ENCODE results near the gene COA1. TPM values are rescaled to one million over a fixed set of nuclear protein-coding genes. Genes with fewer than 3 reads are reported as not detected.

The COA1 gene
- total RNA-seq, 2 donors from 2014 or later = 24.8 to 45.1 TPM

DNA sequence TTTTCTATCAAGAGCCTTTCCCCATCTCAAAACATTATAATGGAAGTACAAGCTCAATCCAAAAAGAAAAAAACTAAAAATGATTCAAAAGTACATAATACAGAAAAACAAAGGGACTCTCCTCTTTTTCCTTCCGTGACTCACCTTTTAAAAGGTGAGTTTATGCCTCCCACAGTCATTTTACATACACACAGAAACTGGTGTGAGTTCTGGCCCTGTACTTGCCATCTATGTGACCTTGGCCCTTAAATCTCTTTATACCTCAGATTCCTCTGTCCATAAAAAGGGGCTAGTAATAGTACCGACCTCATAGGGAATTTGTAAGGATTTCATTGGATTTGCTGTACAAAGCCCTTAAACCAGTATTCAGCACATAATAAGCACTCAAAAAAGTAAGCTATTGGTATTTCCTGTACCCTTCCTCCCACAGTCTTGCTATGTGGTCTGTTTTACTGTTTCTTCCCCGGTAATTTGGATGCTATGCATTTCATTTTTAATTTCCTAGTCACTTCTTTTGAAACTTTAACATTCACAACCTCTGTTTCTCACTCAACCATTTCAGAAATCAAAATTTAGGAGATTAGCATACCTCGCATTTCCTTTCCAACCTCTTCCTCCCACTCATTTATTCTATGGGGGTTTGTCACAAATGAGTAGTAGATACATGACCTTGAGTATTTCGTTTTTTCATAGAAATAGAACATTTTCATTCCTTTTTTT lies 107.4 kb downstream of the COA1 start:
- no peak for DNase-seq
- TF ChIP-seq, protein P1, sequence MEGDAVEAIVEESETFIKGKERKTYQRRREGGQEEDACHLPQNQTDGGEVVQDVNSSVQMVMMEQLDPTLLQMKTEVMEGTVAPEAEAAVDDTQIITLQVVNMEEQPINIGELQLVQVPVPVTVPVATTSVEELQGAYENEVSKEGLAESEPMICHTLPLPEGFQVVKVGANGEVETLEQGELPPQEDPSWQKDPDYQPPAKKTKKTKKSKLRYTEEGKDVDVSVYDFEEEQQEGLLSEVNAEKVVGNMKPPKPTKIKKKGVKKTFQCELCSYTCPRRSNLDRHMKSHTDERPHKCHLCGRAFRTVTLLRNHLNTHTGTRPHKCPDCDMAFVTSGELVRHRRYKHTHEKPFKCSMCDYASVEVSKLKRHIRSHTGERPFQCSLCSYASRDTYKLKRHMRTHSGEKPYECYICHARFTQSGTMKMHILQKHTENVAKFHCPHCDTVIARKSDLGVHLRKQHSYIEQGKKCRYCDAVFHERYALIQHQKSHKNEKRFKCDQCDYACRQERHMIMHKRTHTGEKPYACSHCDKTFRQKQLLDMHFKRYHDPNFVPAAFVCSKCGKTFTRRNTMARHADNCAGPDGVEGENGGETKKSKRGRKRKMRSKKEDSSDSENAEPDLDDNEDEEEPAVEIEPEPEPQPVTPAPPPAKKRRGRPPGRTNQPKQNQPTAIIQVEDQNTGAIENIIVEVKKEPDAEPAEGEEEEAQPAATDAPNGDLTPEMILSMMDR (IDR thresholded peaks at IDR 0.05) = no peak
- Histone ChIP-seq H3K9ac (ENCODE audit: low read depth in 2 of 2, low read length in 2 of 2) (no peak overlapping the region), H3K4me1 (no peaks in the 10 kb centered on the region), H3K4me3 (no peak overlapping the region), H3K27ac (no peak overlapping the region), H3K9me3 (no peaks in the 10 kb centered on the region), H3K27me3 (no peaks in the 10 kb centered on the region), H3K36me3 (no peaks in the 10 kb centered on the region)
- intact Hi-C loops (cut with DNase I) = no loop called here

DNA sequence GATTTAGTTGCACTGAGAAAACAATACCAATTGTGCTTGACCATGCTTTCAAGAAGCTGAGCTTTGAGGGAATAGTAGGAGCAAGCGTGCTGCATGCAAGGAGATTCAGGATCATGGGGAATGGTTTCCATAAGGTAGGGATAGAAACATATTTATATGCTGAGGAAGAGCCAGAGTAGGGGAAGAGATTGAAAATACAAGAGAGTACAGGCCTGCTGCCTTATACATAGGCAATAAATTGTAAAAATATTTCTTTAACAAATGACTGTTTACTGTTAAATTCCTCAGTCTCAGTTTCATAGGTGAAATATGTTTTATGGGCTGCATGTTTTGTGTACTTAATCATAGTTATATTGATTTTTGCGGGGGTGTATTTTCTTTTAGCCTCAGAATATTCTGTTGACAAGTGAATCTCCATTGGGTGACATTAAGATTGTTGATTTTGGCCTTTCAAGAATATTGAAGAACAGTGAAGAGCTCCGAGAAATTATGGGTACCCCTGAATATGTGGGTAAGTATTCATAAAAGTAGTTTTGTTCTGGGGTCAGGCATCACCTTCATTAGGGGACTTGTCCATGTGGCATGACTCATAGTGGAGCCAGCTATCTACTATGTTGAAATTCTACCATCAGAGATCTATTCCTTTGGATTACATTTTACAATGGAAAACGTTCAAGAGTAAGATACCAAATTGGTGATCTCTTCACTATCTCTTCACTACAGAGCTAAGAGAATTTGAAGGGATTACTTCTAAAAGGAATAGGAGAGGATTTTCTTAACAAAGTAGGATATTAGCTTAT lies 109.9 kb downstream of the COA1 start:
- no peak overlapping the region for H3K27ac ChIP-seq
- H3K9ac ChIP-seq (ENCODE audit: low read depth in 2 of 2, low read length in 2 of 2) = no peak overlapping the region
- intact Hi-C loops (cut with DNase I) = no loop called here
- DNase-seq = no peak
- no peaks in the 10 kb centered on the region for H3K9me3 ChIP-seq
- TF ChIP-seq, protein P1 (IDR thresholded peaks at IDR 0.05) = no peak
- H3K36me3 ChIP-seq = no peaks in the 10 kb centered on the region
- H3K27me3 ChIP-seq = no peaks in the 10 kb centered on the region
- no peaks in the 10 kb centered on the region for H3K4me1 ChIP-seq
- H3K4me3 ChIP-seq = no peak overlapping the region

DNA sequence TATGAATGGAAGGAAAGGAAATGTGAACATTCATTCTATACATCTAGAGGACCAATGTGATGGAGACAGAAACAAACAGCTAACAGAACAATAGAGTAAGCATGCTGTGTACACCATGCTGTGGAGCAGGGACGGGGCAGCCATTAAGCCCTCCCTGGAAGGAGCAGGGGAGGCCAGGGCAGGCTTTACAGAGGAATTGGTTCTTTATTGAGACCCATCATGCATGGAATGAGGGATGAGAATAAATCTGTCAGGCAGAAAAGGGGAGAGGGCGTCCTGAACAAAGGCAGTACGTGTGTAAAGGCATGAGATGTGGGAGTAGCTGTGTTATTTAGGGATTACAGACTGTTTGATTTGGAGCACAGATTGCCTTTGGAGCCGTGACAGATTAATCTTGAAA lies 111.2 kb downstream of the COA1 start:
- intact Hi-C loops (cut with DNase I) = no loop called here
- TF ChIP-seq, protein P1 (IDR thresholded peaks at IDR 0.05) = no peak
- H3K9ac ChIP-seq (ENCODE audit: low read depth in 2 of 2, low read length in 2 of 2) = no peak overlapping the region
- no peak for DNase-seq
- no peak overlapping the region for H3K4me3 ChIP-seq
- H3K27ac ChIP-seq = no peak overlapping the region
- no peaks in the 10 kb centered on the region for H3K36me3 ChIP-seq
- no peaks in the 10 kb centered on the region for H3K9me3 ChIP-seq
- no peaks in the 10 kb centered on the region for H3K27me3 ChIP-seq
- no peaks in the 10 kb centered on the region for H3K4me1 ChIP-seq

DNA sequence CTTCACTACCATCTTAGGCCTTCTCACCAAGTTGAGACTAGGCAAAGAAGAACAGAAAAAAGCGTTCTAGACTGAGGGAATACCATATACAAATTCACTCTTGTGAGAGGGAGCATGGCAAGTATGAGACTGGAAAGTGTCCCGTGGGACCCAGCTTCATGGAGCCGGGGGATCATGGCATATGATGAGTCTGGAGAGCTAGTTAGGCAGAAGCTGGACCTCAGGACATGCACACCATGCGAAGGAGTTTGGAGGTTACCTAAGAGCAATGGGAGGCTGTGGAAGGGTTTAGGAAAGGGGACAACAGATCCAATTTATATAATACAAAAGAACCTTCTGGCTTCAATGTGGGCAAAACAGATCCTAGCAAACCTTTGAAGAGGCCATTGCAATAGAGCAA lies 112.3 kb downstream of the COA1 start:
- TF ChIP-seq, protein P1 (IDR thresholded peaks at IDR 0.05) = no peak
- Histone ChIP-seq H3K36me3 (no peaks in the 10 kb centered on the region), H3K4me3 (no peak overlapping the region), H3K4me1 (no peaks in the 10 kb centered on the region), H3K9ac (ENCODE audit: low read depth in 2 of 2, low read length in 2 of 2) (no peak overlapping the region), H3K27ac (no peak overlapping the region), H3K9me3 (no peaks in the 10 kb centered on the region), H3K27me3 (no peaks in the 10 kb centered on the region)
- DNase-seq = no peak
- intact Hi-C loops (cut with DNase I) = no loop called here

DNA sequence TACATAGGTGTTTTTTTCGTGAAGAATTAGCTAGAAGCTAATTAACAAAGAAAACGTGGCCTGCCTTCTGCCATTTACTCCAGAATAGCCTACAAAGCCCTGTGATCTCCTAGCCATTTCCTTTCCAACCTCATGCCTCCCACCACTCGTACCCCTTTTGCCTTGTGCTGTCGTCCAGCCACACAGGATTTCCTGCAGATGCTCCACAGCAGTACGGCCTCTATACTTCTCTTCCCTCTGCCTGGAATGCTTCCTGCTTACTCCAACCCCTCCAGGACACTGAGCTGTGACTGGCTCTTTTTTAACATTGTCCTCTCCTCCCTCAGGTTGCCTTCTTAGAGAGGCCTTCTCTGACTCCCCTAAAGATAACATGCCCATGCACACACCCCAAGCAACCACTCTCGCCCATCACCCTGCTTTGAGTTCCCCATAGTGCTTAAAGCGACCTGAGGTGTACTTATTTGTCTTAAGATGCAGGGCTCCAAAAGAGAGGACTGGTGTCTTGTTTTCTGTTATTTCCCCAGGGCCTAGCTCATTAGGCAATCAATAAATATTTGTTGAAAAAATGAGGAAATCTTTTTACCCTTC lies 113.7 kb downstream of the COA1 start:
- no peaks in the 10 kb centered on the region for H3K36me3 ChIP-seq
- H3K4me1 ChIP-seq = no peaks in the 10 kb centered on the region
- H3K9ac ChIP-seq (ENCODE audit: low read depth in 2 of 2, low read length in 2 of 2) = no peak overlapping the region
- no peaks in the 10 kb centered on the region for H3K27me3 ChIP-seq
- TF ChIP-seq, protein P1 (IDR thresholded peaks at IDR 0.05) = no peak
- H3K9me3 ChIP-seq = no peaks in the 10 kb centered on the region
- no peak for DNase-seq
- H3K4me3 ChIP-seq = no peak overlapping the region
- intact Hi-C loops (cut with DNase I) = no loop called here
- H3K27ac ChIP-seq = no peak overlapping the region

Data from colonic mucosa (tissue), 4 donors.